CD4-positive, CD25-positive, alpha-beta regulatory T cell (primary cell): Measurements from ENCODE around the gene SREBF2. TPM values are rescaled to one million over a fixed set of nuclear protein-coding genes. Genes with fewer than 3 reads are reported as not detected.
"Not testable (repeated sequence)": the region's sequence is repeated elsewhere in the genome, so short reads cannot be mapped to it uniquely, and the experiment has no call there.

ENCODE experiments used
- ATAC-seq, 2 donors: fragments of 150-1000 bp; cut with Tn5 transposase; one replicate each; pipeline ENCODE4 v1.10.0; 2021; ENCODE audit warnings: low read depth in 2 of 2, moderate number of reproducible peaks in 2 of 2, moderate library complexity in 1 of 2
- DNase-seq, 3 donors: peaks; one replicate each; pipeline versions ENCODE4 v3.0.0 to v3.0.0-alpha.2; 2012 to 2022; ENCODE audit warnings: mixed read lengths in 1 of 3
- H3K27ac ChIP-seq: one replicate; pipeline ENCODE4 v1.7.0; 2013; ENCODE audit warnings: mild to moderate bottlenecking, low read length; ENCODE audit not compliant: insufficient read depth, poor library complexity, severe bottlenecking
- H3K27me3 ChIP-seq: one replicate; pipeline ENCODE4 v1.7.0; 2013; ENCODE audit warnings: low read length; ENCODE audit not compliant: control insufficient read depth, insufficient read depth
- H3K36me3 ChIP-seq: one replicate; pipeline ENCODE4 v1.7.0; 2013; ENCODE audit warnings: mild to moderate bottlenecking, low read length, moderate library complexity; ENCODE audit not compliant: control insufficient read depth, insufficient read depth
- H3K4me1 ChIP-seq: 2 replicates; pipeline ENCODE4 v1.7.0; 2013; ENCODE audit warnings: mild to moderate bottlenecking, low read length; ENCODE audit not compliant: insufficient read depth, control insufficient read depth, poor library complexity, severe bottlenecking
- H3K4me3 ChIP-seq: one replicate; pipeline ENCODE4 v1.7.0; 2013; ENCODE audit warnings: low read depth, mild to moderate bottlenecking, low read length, moderate library complexity
- H3K9me3 ChIP-seq, 2 experiments: 1 replicate in 1 of 2; 2 replicates in 1 of 2; pipeline ENCODE4 v1.7.0; 2013; ENCODE audit warnings: low read length in 2 of 2, mild to moderate bottlenecking in 1 of 2, moderate library complexity in 1 of 2; ENCODE audit not compliant: control insufficient read depth in 2 of 2
- H3K27ac Mint-ChIP-seq, 3 donors: one replicate each; pipeline ENCODE4 v1.8.0; 2020 to 2022; ENCODE audit warnings: mild to moderate bottlenecking in 3 of 3, mixed read lengths in 3 of 3, moderate library complexity in 2 of 3
- H3K27me3 Mint-ChIP-seq: one replicate; pipeline ENCODE4 v1.8.0; 2022; ENCODE audit warnings: mild to moderate bottlenecking, mixed read lengths
- H3K36me3 Mint-ChIP-seq: one replicate; pipeline ENCODE4 v1.8.0; 2020; ENCODE audit warnings: mixed read lengths
- H3K4me1 Mint-ChIP-seq, 4 donors: one replicate each; pipeline ENCODE4 v1.8.0; 2020 to 2022; ENCODE audit warnings: mixed read lengths in 4 of 4, mild to moderate bottlenecking in 1 of 4
- H3K4me3 Mint-ChIP-seq, 4 donors: one replicate each; pipeline ENCODE4 v1.8.0; 2020 to 2022; ENCODE audit warnings: mild to moderate bottlenecking in 4 of 4, mixed read lengths in 4 of 4, moderate library complexity in 3 of 4
- H3K9me3 Mint-ChIP-seq, 7 donors: one replicate each; pipeline ENCODE4 v1.8.0; 2020 to 2022; ENCODE audit warnings: mixed read lengths in 7 of 7, mild to moderate bottlenecking in 3 of 7, moderate library complexity in 2 of 7
- polyA plus RNA-seq, 4 donors: library from polyadenylated mRNA; unstranded; fragments of 300-500 nt; fragmentation: Illumina TruSeq; gene quantifications; one replicate each; pipeline ENCODE4 v1.2.3, GENCODE V29; 2021
- total RNA-seq: library from RNA; stranded (reverse); gene quantifications from one replicate; pipeline ENCODE4 v1.2.3, GENCODE V29; 2022

The SREBF2 gene
- total and polyA plus RNA-seq, 5 donors from 2014 or later, result 12.8 to 98.6 (median 13.8) TPM

DNA sequence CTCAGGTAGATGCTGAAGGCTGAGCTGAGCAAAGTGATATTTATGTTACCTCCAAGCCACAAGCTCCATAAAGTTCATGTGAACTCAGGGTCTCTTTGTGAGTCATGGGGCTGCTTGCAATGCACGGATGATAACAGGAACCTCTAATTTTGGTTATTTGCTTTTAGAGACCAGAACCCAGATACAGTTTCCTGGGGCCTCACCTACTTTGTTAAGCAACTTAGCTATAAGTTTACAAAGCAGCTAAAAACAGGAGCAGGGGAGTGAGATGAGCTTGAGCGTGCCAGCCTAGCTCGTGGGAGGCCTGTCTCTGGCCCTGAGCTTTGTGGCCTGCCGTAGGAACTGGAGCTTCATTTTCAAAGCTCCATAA is 29.2 kb downstream of the SREBF2 start:
- Mint-ChIP-seq H3K27me3 (no peaks in the 10 kb centered on the region), H3K4me3 (peak overlapping the region; percentile 30 to 90 (median 66)), H3K4me1 (peaks cover 26 to 60% (median 42%) of the 10 kb centered on the region in 4 donors), H3K9me3 (no peaks in the 10 kb centered on the region), H3K27ac (peak overlapping the region; percentile 93 to 97 (median 95)), H3K36me3 (peaks cover 8% of the 10 kb centered on the region)
- peak overlapping the region; percentile 75 for H3K4me3 ChIP-seq
- no peaks in the 10 kb centered on the region for H3K27me3 ChIP-seq
- H3K27ac ChIP-seq, result peak overlapping the region; percentile 83
- H3K4me1 ChIP-seq, result peaks cover 53% of the 10 kb centered on the region
- no peaks in the 10 kb centered on the region for H3K9me3 ChIP-seq
- H3K36me3 ChIP-seq, result peaks cover 8% of the 10 kb centered on the region
- ATAC-seq (peak; percentile 85 to 86), DNase-seq (peak in 2 of 3 donors; percentile 52 to 80)

DNA sequence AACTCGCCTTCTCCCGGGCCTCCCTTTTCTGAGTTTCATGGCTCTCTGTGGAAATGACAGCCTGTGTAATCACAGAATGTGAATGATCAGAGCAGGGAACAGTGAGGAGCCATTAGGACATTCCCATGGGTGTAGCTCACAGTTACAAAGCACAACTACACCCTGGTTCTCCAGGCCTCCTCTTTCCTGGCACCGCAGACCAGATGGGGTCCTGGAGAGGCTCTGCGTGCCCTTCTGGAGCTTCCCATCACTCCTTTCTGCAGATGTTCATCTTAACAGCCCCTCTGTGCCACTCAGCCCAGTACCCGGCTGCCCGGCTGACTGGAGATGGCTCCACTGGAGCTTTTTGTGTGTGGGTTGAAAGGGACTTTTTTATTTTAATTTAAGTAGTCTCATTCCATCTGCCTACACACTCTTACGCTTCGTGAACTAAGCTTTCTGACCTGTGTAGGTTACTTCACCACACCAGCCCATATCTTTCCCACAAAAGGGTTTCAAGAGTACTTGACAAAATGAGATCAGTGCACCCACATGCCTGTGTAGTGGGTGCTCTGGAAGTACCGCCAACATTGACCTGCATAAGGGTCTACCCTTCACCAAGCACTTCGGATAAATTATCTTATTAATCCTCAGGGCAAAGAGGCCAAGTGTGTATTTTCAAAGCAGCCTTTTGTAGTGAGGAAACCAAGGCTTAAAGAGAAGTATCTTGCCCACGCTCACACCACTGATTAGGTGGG is 29.8 kb downstream of the SREBF2 start:
- Histone ChIP-seq H3K36me3 (peaks cover 9% of the 10 kb centered on the region), H3K27me3 (no peaks in the 10 kb centered on the region), H3K9me3 (no peaks in the 10 kb centered on the region), H3K4me1 (peaks cover 47% of the 10 kb centered on the region), H3K4me3 (peak overlapping the region; percentile 75), H3K27ac (peak overlapping the region; percentile 83)
- Mint-ChIP-seq H3K4me3 (peak overlapping the region; percentile 30 to 90 (median 66)), H3K9me3 (no peaks in the 10 kb centered on the region), H3K36me3 (peaks cover 8% of the 10 kb centered on the region), H3K27me3 (no peaks in the 10 kb centered on the region), H3K27ac (peak overlapping the region; percentile 93 to 97 (median 95)), H3K4me1 (peaks cover 22 to 56% (median 38%) of the 10 kb centered on the region in 4 donors)
- ATAC-seq (peak; percentile 15 to 16), DNase-seq (peak in 1 of 3 donors; percentile 40)

DNA sequence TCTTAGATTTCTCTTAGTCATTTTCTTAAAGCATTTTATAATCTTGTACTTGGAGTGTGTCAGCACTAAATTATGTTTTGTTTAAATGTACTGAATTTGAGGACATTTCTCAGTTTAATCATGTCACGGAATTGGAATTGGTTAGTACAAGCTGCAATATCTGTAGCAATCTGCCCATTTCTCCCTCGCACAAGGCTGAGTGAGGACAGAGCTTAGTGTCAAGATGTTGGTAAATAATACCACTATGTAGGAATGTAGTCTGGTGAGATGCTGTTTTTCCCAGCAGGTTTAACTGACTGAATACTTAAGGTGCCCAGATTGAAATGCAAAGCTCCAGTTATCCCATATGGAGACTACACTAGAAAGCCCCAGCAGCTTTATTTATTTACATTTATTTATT is 30.6 kb downstream of the SREBF2 start:
- no peaks in the 10 kb centered on the region for H3K27me3 Mint-ChIP-seq
- peak overlapping the region; percentile 93 to 97 (median 95) for H3K27ac Mint-ChIP-seq
- no peaks in the 10 kb centered on the region for H3K9me3 Mint-ChIP-seq
- Histone ChIP-seq H3K27me3 (no peaks in the 10 kb centered on the region), H3K4me3 (no peak overlapping the region), H3K36me3 (peaks cover 14% of the 10 kb centered on the region), H3K27ac (peak overlapping the region; percentile 83), H3K4me1 (peaks cover 40% of the 10 kb centered on the region), H3K9me3 (no peaks in the 10 kb centered on the region)
- H3K4me1 Mint-ChIP-seq, result peaks cover 15 to 48% (median 33%) of the 10 kb centered on the region in 4 donors
- H3K4me3 Mint-ChIP-seq, result peak overlapping the region in 1 of 4 donors; percentile 74
- peaks cover 13% of the 10 kb centered on the region for H3K36me3 Mint-ChIP-seq
- ATAC-seq (no peak), DNase-seq (no peak)

- Mint-ChIP-seq H3K36me3 (peaks cover 31% of the 10 kb centered on the region), H3K4me1 (peaks cover 5 to 15% (median 11%) of the 10 kb centered on the region in 4 donors), H3K4me3 (no peak overlapping the region), H3K27ac (peak overlapping the region in 1 of 3 donors; percentile 86), H3K27me3 (no peaks in the 10 kb centered on the region), H3K9me3 (no peaks in the 10 kb centered on the region)
- H3K9me3 ChIP-seq, result no peaks in the 10 kb centered on the region
- H3K36me3 ChIP-seq, result peaks cover 44% of the 10 kb centered on the region
- DNase-seq (no peak), ATAC-seq (no peak)
- H3K27ac ChIP-seq, result no peak overlapping the region
- no peak overlapping the region for H3K4me3 ChIP-seq
- H3K27me3 ChIP-seq, result no peaks in the 10 kb centered on the region
- peaks cover 3% of the 10 kb centered on the region for H3K4me1 ChIP-seq
Observed at GRCh38 chr22:41868556-41868955, 35.7 kb downstream of the SREBF2 start.

GRCh38 chr22:41870081-41870480 is 37.2 kb downstream of the SREBF2 start:
- not testable (repeated sequence) for H3K27ac ChIP-seq, ATAC-seq, H3K4me1 ChIP-seq, H3K4me3 Mint-ChIP-seq, H3K27me3 Mint-ChIP-seq, H3K27me3 ChIP-seq, H3K9me3 Mint-ChIP-seq, H3K9me3 ChIP-seq, H3K4me3 ChIP-seq, DNase-seq
- Mint-ChIP-seq H3K36me3 (peaks cover 34% of the 10 kb centered on the region), H3K27ac (peak overlapping the region in 2 of 3 donors; percentile 32 to 51), H3K4me1 (peaks cover 6 to 16% (median 10%) of the 10 kb centered on the region in 4 donors)
- H3K36me3 ChIP-seq, result peaks cover 51% of the 10 kb centered on the region

DNA sequence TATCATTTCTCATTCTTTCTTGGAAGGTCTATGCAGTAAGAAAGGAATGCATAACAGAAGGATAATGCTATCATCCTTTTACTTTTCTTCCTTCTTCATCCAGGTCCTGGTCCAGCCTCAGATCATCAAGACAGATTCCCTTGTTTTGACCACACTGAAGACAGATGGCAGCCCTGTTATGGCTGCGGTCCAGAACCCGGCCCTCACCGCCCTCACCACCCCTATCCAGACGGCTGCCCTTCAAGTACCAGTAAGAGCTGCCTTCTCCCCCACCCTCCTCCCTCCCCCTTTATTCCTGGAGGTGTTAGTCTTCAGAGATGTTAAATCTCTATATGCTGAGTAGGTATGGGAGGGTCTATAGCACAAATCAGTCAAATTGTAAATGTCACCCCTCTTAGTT is 37.9 kb downstream of the SREBF2 start:
- peak overlapping the region in 1 of 3 donors; percentile 60 for H3K27ac Mint-ChIP-seq

GRCh38 chr22:41873391-41873790 is 40.5 kb downstream of the SREBF2 start:
- peaks cover 65% of the 10 kb centered on the region for H3K36me3 ChIP-seq
- H3K27me3 ChIP-seq, result no peaks in the 10 kb centered on the region
- DNase-seq (peak in 2 of 3 donors; percentile 27 to 36), ATAC-seq (peak; percentile 12 to 39)
- no peaks in the 10 kb centered on the region for H3K4me1 ChIP-seq
- Mint-ChIP-seq H3K4me1 (peaks cover 7 to 11% (median 9%) of the 10 kb centered on the region in 4 donors), H3K27ac (peak overlapping the region; percentile 23 to 76 (median 45)), H3K4me3 (peak overlapping the region in 1 of 4 donors; percentile 21), H3K9me3 (no peaks in the 10 kb centered on the region), H3K27me3 (no peaks in the 10 kb centered on the region), H3K36me3 (peaks cover 34% of the 10 kb centered on the region)
- no peak overlapping the region for H3K4me3 ChIP-seq
- H3K27ac ChIP-seq, result peak overlapping the region; percentile 8
- no peaks in the 10 kb centered on the region for H3K9me3 ChIP-seq

More for the DNA sequence above, 37.9 kb downstream of the SREBF2 start:
- peaks cover 6 to 16% (median 9%) of the 10 kb centered on the region in 4 donors for H3K4me1 Mint-ChIP-seq
- ATAC-seq (no peak), DNase-seq (no peak)
- H3K4me3 Mint-ChIP-seq, result no peak overlapping the region
- no peak overlapping the region for H3K4me3 ChIP-seq
- H3K27ac ChIP-seq, result no peak overlapping the region
- H3K9me3 Mint-ChIP-seq, result no peaks in the 10 kb centered on the region
- H3K27me3 Mint-ChIP-seq, result no peaks in the 10 kb centered on the region
- peaks cover 58% of the 10 kb centered on the region for H3K36me3 ChIP-seq
- no peaks in the 10 kb centered on the region for H3K9me3 ChIP-seq
- H3K4me1 ChIP-seq, result no peaks in the 10 kb centered on the region
- H3K27me3 ChIP-seq, result no peaks in the 10 kb centered on the region
- H3K36me3 Mint-ChIP-seq, result peaks cover 36% of the 10 kb centered on the region
